Osteocyte (in vitro differentiated cells): ENCODE results near the gene NFIA. TPM values are rescaled to one million over a fixed set of nuclear protein-coding genes. Genes with fewer than 3 reads are reported as not detected.

Experiments used
- DNase-seq: peaks from one replicate; pipeline ENCODE4 v3.0.0; 2021; ENCODE audit warnings: mixed read lengths; ENCODE audit not compliant: unreplicated experiment; ENCODE audit errors: extremely low spot score
- H3K27ac Mint-ChIP-seq: one replicate; pipeline ENCODE4 v1.8.0; 2021; ENCODE audit warnings: mild to moderate bottlenecking, mixed read lengths; ENCODE audit not compliant: unreplicated experiment
- H3K27me3 Mint-ChIP-seq: one replicate; pipeline ENCODE4 v1.8.0; 2021; ENCODE audit warnings: mixed read lengths; ENCODE audit not compliant: unreplicated experiment
- H3K36me3 Mint-ChIP-seq: one replicate; pipeline ENCODE4 v1.8.0; 2021; ENCODE audit warnings: mixed read lengths; ENCODE audit not compliant: unreplicated experiment
- H3K4me1 Mint-ChIP-seq: one replicate; pipeline ENCODE4 v1.8.0; 2021; ENCODE audit warnings: mixed read lengths; ENCODE audit not compliant: unreplicated experiment
- H3K4me3 Mint-ChIP-seq: one replicate; pipeline ENCODE4 v1.8.0; 2021; ENCODE audit warnings: mild to moderate bottlenecking, moderate library complexity, mixed read lengths; ENCODE audit not compliant: unreplicated experiment
- H3K9me3 Mint-ChIP-seq: one replicate; pipeline ENCODE4 v1.8.0; 2021; ENCODE audit warnings: mixed read lengths; ENCODE audit not compliant: unreplicated experiment
- total RNA-seq: library from RNA; stranded (reverse); gene quantifications from 2 replicates; pipeline ENCODE4 v1.2.1, GENCODE V29; 2021
- TF ChIP-seq, protein P1 (sequence below): fragments of 200-600 bp; sonication (generic); IDR thresholded peaks from 2 replicates; pipeline ENCODE4 v1.5.0; 2021; ENCODE audit warnings: antibody characterized with exemption, mild to moderate bottlenecking, moderate library complexity

NFIA gene
- total RNA-seq, 1 donor from 2014 or later = 46.7 TPM

DNA sequence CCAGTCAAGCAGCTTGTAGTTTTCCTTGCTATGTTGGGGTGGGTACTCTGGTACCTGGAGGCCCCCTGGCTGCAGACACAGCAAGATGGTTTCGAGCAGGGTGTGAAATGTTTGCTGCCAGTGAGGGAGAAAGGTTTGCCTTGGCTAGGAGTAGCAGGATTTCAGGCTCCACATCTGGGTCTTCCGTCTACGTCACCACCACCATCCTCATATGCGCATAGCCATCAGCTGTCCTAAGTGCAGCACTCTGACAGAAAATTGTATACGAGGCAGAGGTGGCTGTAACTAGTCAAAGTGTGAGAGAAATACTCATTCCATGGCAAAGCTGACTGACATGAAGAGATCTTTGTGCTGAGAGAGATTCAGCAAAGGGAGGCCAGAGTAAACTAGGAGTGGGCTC lies 212.6 kb downstream of the NFIA start:
- DNase-seq = no peak
- TF ChIP-seq, protein P1, sequence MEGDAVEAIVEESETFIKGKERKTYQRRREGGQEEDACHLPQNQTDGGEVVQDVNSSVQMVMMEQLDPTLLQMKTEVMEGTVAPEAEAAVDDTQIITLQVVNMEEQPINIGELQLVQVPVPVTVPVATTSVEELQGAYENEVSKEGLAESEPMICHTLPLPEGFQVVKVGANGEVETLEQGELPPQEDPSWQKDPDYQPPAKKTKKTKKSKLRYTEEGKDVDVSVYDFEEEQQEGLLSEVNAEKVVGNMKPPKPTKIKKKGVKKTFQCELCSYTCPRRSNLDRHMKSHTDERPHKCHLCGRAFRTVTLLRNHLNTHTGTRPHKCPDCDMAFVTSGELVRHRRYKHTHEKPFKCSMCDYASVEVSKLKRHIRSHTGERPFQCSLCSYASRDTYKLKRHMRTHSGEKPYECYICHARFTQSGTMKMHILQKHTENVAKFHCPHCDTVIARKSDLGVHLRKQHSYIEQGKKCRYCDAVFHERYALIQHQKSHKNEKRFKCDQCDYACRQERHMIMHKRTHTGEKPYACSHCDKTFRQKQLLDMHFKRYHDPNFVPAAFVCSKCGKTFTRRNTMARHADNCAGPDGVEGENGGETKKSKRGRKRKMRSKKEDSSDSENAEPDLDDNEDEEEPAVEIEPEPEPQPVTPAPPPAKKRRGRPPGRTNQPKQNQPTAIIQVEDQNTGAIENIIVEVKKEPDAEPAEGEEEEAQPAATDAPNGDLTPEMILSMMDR = no peak
- H3K27ac Mint-ChIP-seq = no peak overlapping the region
- H3K4me3 Mint-ChIP-seq = no peak overlapping the region
- peaks cover 12% of the 10 kb centered on the region for H3K36me3 Mint-ChIP-seq
- H3K9me3 Mint-ChIP-seq = peaks cover 5% of the 10 kb centered on the region
- H3K27me3 Mint-ChIP-seq = no peaks in the 10 kb centered on the region
- H3K4me1 Mint-ChIP-seq = peaks cover 47% of the 10 kb centered on the region

DNA sequence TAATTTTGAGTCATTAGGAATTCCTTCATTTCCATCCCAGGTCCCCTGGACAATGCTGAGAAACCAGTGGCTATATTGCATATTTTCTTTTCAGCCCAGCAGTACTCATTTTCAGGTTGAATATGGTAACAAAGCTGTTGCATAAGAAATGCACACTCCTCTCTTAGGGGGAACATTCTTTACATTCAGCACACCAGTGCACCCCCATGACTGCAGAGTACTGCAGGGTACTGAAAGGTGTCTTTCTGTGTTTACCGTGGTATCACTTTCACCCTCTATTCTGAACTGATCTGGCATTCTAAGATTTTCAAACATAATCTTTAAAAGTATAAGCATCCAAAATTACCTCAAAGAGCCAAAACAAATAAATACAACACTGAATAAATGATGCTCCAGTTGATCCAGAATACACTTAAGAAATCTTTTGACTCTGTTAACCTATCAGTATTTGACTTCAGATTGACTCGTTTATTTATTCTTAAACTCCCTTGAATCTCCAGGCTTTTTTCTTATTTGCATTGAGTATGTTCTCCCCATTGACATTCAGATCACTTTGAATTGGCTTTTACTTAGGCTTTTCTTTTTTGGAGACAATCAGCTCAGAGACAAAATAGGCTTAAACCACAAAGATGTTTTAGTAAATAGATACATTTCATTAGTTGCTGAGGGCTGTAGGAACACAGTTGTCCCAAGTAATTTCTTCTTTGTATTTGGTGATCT lies 213.6 kb downstream of the NFIA start:
- H3K27ac Mint-ChIP-seq = no peak overlapping the region
- H3K9me3 Mint-ChIP-seq = peaks cover 5% of the 10 kb centered on the region
- DNase-seq = no peak
- no peaks in the 10 kb centered on the region for H3K27me3 Mint-ChIP-seq
- H3K4me1 Mint-ChIP-seq = peaks cover 51% of the 10 kb centered on the region
- TF ChIP-seq, protein P1 = no peak
- H3K4me3 Mint-ChIP-seq = no peak overlapping the region
- H3K36me3 Mint-ChIP-seq = peaks cover 9% of the 10 kb centered on the region

DNA sequence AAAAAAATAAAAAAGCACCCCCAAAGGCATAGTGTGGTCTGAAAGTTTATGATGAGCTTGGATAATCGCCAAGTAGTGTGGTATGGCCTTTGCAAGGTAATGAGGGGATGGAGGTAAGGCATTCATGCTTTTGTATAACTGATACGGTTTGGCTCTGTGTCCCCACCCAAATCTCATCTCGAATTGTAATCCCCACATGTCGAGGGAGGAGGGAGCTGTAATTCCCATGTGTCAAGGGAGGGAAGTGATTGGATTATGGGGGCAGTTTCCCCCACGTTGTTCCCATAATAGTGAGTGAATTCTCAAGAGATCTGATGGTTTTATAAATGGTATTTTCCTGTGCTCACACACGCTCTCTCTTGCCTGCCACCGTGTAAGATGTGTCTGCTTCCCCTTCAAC lies 215.5 kb downstream of the NFIA start:
- TF ChIP-seq, protein P1 = no peak
- H3K27ac Mint-ChIP-seq = no peak overlapping the region
- DNase-seq = no peak
- H3K9me3 Mint-ChIP-seq = peaks cover 5% of the 10 kb centered on the region
- H3K4me1 Mint-ChIP-seq = peaks cover 66% of the 10 kb centered on the region
- no peak overlapping the region for H3K4me3 Mint-ChIP-seq
- no peaks in the 10 kb centered on the region for H3K27me3 Mint-ChIP-seq
- H3K36me3 Mint-ChIP-seq = peaks cover 4% of the 10 kb centered on the region

DNA sequence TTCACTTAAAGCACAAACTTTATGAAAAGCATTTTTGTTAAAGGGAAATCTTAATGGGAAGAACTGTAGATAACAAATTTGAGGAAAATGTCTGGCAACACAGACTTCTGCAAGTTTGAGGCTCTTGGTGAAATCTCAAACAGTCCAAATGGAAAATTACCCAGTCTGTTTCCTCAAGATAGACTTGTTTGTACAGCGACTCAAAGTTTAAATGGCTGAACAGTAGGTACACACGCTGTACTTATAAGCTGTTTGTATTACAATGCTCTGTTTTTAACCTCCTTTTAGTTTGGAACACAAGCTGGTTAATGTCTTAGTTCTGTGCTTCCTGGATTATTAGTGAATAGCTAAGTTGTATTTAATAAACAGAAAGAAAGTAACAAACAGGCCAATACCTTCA lies 217.1 kb downstream of the NFIA start:
- peaks cover 5% of the 10 kb centered on the region for H3K9me3 Mint-ChIP-seq
- peaks cover 6% of the 10 kb centered on the region for H3K36me3 Mint-ChIP-seq
- peaks cover 52% of the 10 kb centered on the region for H3K4me1 Mint-ChIP-seq
- no peaks in the 10 kb centered on the region for H3K27me3 Mint-ChIP-seq
- DNase-seq = no peak
- no peak overlapping the region for H3K4me3 Mint-ChIP-seq
- peak overlapping the region; percentile 70 for H3K27ac Mint-ChIP-seq
- TF ChIP-seq, protein P1 = no peak

DNA sequence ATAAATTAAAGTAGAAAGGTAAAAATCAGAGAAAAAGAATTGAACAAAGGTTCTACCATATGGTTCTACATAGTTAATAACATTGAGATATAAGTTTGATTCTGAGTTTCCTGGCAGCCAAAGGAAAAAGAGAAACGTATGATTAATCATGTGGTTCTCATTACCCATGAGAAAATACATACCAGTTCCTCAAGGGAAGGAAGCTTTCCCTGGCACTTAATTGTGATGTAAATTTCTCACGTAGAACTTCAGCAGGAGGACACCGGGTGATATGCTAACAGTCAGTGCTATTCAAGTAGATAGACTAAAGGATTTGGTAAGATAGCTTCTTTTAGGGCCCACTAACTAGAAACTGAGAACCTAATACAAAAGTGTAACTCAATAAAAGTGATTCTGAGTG lies 218.5 kb downstream of the NFIA start:
- no peak overlapping the region for H3K4me3 Mint-ChIP-seq
- H3K4me1 Mint-ChIP-seq = peaks cover 48% of the 10 kb centered on the region
- H3K36me3 Mint-ChIP-seq = peaks cover 6% of the 10 kb centered on the region
- DNase-seq = no peak
- H3K27ac Mint-ChIP-seq = no peak overlapping the region
- TF ChIP-seq, protein P1 = no peak
- H3K27me3 Mint-ChIP-seq = no peaks in the 10 kb centered on the region
- H3K9me3 Mint-ChIP-seq = peaks cover 5% of the 10 kb centered on the region
